ENCODE data around the gene IFITM2. TPM values are rescaled to one million over a fixed set of nuclear protein-coding genes. Genes with fewer than 3 reads are reported as not detected.

Gene IFITM2
- total RNA-seq, 4 donors from 2014 or later: 89.3 to 183 (median 126) TPM

DNA sequence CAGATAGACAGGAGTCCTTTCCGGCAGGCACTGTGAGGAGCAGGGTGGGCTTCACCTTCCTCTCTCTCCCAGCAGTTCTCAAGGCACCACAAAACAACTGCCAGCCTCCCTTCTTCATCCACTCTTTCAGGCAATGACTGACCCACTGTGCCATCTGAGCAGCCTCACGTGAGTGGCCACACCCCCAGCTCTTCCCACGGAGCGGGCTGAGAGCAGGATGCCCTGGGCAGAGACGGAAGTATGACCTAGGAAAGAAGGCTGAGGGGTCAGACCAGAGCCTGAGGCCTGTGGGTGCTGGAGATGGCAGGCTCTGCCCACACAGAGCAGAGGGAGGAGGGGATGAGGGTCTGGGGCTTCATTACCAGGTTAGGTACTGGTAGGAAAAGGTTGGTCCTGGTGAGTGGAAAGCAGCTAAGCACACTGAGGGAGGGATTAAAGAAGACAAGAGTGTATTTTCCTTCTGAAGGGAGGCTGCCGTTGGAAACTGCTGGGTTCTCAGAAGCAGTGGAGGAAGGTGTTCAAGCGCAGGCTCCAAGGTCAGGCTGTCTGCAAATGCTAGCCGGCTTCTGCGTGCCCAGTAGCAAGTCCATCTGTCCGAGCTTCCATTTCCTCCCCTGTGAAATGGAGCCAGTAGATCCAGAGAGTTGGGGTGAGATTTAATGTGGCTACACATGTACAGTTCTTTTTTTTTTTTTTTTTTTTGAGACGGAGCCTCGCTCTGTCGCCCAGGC is 24.8 kb upstream of the IFITM2 start:
- Histone ChIP-seq H3K9me3 (no peaks in the 10 kb centered on the region), H3K4me1 (peaks cover 0 to 34% (median 17%) of the 10 kb centered on the region in 3 donors), H3K27ac (no peak overlapping the region), H3K4me3 (no peak overlapping the region), H3K27me3 (peaks cover 95% of the 10 kb centered on the region), H3K36me3 (no peaks in the 10 kb centered on the region)
- no peak for TF ChIP-seq POLR2A (IDR thresholded peaks at IDR 0.05)
- TF ChIP-seq, protein P1, sequence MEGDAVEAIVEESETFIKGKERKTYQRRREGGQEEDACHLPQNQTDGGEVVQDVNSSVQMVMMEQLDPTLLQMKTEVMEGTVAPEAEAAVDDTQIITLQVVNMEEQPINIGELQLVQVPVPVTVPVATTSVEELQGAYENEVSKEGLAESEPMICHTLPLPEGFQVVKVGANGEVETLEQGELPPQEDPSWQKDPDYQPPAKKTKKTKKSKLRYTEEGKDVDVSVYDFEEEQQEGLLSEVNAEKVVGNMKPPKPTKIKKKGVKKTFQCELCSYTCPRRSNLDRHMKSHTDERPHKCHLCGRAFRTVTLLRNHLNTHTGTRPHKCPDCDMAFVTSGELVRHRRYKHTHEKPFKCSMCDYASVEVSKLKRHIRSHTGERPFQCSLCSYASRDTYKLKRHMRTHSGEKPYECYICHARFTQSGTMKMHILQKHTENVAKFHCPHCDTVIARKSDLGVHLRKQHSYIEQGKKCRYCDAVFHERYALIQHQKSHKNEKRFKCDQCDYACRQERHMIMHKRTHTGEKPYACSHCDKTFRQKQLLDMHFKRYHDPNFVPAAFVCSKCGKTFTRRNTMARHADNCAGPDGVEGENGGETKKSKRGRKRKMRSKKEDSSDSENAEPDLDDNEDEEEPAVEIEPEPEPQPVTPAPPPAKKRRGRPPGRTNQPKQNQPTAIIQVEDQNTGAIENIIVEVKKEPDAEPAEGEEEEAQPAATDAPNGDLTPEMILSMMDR (IDR thresholded peaks at IDR 0.05): no peak
- TF ChIP-seq POLR2AphosphoS5 (IDR thresholded peaks at IDR 0.05): no peak
- TF ChIP-seq EP300 (IDR thresholded peaks at IDR 0.05): no peak
- ATAC-seq: no peak
- 55 to 68% methylated on average over 5 to 6 of the region's 13 CpGs for WGBS, 2 donors (ENCODE audit: low coverage in 1 of 2)

DNA sequence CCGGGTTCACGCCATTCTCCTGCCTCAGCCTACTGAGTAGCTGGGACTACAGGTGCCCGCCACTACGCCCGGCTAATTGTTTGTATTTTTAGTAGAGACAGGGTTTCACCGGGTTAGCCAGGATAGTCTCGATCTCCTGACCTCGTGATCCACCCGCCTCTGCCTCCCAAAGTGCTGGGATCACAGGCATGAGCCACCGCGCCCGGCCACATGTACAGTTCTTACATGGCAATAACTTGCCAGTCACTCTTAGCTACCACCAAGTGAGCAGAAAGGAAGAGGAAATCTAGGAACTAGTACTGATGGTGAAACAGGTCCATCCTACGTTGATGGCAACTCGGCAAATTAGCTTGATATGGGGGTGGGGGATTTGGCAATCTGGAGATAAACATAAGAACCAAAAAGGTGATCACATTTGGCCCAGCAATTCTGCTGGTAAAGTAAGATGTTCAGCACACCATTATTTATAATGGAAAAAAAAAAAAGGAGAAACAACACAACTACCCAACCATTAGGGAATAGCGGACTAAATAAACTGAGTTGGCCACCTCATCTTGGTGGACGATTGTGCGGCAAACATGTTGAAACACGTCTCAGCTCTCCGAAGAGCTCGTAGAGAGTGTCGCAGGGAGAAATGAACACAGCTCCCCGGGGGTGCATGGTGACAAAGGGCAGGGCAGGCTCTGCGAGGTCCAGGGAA is 24.1 kb upstream of the IFITM2 start:
- no peak for ATAC-seq
- H3K27ac ChIP-seq: no peak overlapping the region
- no peaks in the 10 kb centered on the region for H3K9me3 ChIP-seq
- WGBS, 2 donors (ENCODE audit: low coverage in 1 of 2): 63 to 70% methylated on average over 6 to 11 of the region's 23 CpGs
- TF ChIP-seq, protein P1 (IDR thresholded peaks at IDR 0.05): no peak
- TF ChIP-seq EP300 (IDR thresholded peaks at IDR 0.05) (no peak), POLR2AphosphoS5 (IDR thresholded peaks at IDR 0.05) (no peak), POLR2A (IDR thresholded peaks at IDR 0.05) (no peak)
- H3K4me1 ChIP-seq: peaks cover 0 to 41% (median 20%) of the 10 kb centered on the region in 3 donors
- H3K4me3 ChIP-seq: no peak overlapping the region
- H3K27me3 ChIP-seq: peaks cover 90% of the 10 kb centered on the region
- no peaks in the 10 kb centered on the region for H3K36me3 ChIP-seq

DNA sequence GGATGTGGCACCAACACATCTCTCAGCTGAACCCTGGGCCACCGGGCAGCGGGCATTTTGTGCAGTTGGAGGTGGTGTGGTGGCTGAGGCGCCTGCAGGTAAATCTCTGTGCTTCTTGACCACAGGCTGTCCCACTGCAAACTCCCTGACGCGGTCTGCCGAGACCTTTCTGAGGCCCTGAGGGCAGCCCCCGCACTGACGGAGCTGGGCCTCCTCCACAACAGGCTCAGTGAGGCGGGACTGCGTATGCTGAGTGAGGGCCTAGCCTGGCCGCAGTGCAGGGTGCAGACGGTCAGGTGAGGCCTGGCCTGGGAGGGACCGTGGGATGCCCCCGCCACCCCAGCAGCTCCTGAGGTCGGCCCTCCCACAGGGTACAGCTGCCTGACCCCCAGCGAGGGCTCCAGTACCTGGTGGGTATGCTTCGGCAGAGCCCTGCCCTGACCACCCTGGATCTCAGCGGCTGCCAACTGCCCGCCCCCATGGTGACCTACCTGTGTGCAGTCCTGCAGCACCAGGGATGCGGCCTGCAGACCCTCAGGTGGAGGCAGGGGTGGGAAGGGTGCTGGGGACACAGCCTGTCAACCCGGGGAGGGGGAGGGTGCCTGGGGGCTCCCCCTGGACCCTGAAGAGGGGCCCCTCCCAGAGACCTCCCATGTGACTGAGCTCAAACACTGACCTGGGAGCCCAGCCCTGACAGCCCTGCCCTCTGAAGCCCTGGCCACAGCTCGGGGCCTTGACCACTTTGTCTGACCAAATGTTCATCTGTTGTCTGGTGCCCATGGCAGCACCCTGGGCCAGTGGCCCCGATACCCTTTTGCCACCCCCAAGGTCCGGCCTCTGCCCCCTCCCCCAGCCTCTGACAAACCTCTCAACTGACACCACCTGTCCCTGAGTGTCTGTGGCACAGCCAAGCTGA is 23.3 kb upstream of the IFITM2 start:
- ATAC-seq: no peak
- H3K27me3 ChIP-seq: peaks cover 82% of the 10 kb centered on the region
- TF ChIP-seq, protein P1 (IDR thresholded peaks at IDR 0.05): no peak
- no peak overlapping the region for H3K4me3 ChIP-seq
- H3K4me1 ChIP-seq: peaks cover 0 to 40% (median 18%) of the 10 kb centered on the region in 3 donors
- no peaks in the 10 kb centered on the region for H3K9me3 ChIP-seq
- H3K27ac ChIP-seq: no peak overlapping the region
- H3K36me3 ChIP-seq: no peaks in the 10 kb centered on the region
- WGBS, 2 donors (ENCODE audit: low coverage in 1 of 2): 90% methylated on average over 3 of the region's 24 CpGs; no CpG with 5 or more reads in 1 of the 2 donors

DNA sequence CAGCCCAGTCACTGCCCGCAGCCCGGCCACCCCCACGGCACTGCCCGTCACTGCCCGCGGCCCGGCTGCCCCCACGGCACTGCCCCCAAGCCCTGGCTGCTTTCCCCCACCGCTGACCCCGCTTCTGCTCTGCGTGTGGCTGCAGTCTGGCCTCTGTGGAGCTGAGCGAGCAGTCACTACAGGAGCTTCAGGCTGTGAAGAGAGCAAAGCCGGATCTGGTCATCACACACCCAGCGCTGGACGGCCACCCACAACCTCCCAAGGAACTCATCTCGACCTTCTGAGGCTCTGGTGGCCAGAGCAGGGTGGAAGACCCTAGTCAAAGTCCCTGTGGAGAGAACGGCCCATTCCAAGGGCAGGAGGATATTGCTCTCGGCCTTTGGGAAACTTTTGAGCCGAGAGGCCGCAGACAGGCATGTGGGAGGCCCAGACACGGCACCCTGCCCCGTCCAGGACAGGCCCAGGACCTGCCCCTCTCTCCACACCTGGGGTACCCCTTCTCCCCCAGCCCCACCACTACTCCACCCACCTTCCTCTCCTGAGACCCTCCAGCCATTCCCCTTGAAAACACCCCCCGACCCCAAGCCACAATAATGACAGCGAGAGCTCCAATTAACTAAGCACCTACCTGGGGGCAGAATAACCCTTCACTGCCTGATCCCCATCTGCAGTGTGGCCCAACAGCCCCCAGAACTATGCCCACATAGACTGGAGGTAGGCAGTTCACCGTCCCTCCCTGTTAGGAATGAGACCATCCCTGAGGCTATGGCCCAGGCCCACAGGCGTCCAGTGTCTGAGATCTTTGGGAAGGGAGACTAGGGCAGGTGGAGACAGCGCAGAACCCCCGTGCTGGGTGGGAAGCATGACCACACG is 22.4 kb upstream of the IFITM2 start:
- no peak for ATAC-seq
- 88% methylated on average over 3 of the region's 29 CpGs; no CpG with 5 or more reads in 1 of the 2 donors for WGBS, 2 donors (ENCODE audit: low coverage in 1 of 2)
- H3K27ac ChIP-seq: no peak overlapping the region

More for the DNA sequence above, 22.4 kb upstream of the IFITM2 start:
- no peaks in the 10 kb centered on the region for H3K9me3 ChIP-seq
- H3K36me3 ChIP-seq: no peaks in the 10 kb centered on the region
- peaks cover 0 to 40% (median 16%) of the 10 kb centered on the region in 3 donors for H3K4me1 ChIP-seq
- peaks cover 73% of the 10 kb centered on the region for H3K27me3 ChIP-seq
- TF ChIP-seq EP300 (IDR thresholded peaks at IDR 0.05) (no peak), POLR2A (IDR thresholded peaks at IDR 0.05) (no peak), POLR2AphosphoS5 (IDR thresholded peaks at IDR 0.05) (no peak)
- TF ChIP-seq, protein P1 (IDR thresholded peaks at IDR 0.05): no peak
- H3K4me3 ChIP-seq: no peak overlapping the region

All from gastroesophageal sphincter (tissue), 4 donors.